ENCODE measurements around the gene FCGBP.
"Not testable (repeated sequence)": the region's sequence is repeated elsewhere in the genome, so short reads cannot be mapped to it uniquely, and the experiment has no call there.

Gene FCGBP

GRCh38 chr19:39916236-39916635 is 18.2 kb downstream of the FCGBP start:
- no peak for DNase-seq

- no peak for DNase-seq
Measured at GRCh38 chr19:39915848-39916215, 18.6 kb downstream of the FCGBP start.

GRCh38 chr19:39915101-39915847 is 19.2 kb downstream of the FCGBP start:
- DNase-seq, result no peak

GRCh38 chr19:39913682-39914333 is 20.6 kb downstream of the FCGBP start:
- no peak for DNase-seq

GRCh38 chr19:39908803-39909202 is 25.6 kb downstream of the FCGBP start:
- no peak for DNase-seq

- no peak for DNase-seq
Measured at GRCh38 chr19:39906820-39907611, 27.4 kb downstream of the FCGBP start.

- DNase-seq, result no peak
Measured at GRCh38 chr19:39906283-39906682, 28.2 kb downstream of the FCGBP start.

GRCh38 chr19:39903486-39904091 is 30.8 kb downstream of the FCGBP start:
- DNase-seq, result not testable (repeated sequence)

- DNase-seq, result not testable (repeated sequence)
Measured at GRCh38 chr19:39902326-39902725, 32.1 kb downstream of the FCGBP start.

- DNase-seq, result not testable (repeated sequence)
Measured at GRCh38 chr19:39901681-39902080, 32.8 kb downstream of the FCGBP start.

- not testable (repeated sequence) for DNase-seq
Measured at GRCh38 chr19:39898858-39899257, 35.6 kb downstream of the FCGBP start.

- peak; percentile 35 to 75 for DNase-seq
Measured at GRCh38 chr19:39897511-39898245, 36.8 kb downstream of the FCGBP start.

- DNase-seq, result not testable (repeated sequence)
Measured at GRCh38 chr19:39895096-39895495, 39.3 kb downstream of the FCGBP start.

- not testable (repeated sequence) for DNase-seq
Measured at GRCh38 chr19:39894236-39894606, 40.2 kb downstream of the FCGBP start.

GRCh38 chr19:39893366-39894235 is 40.8 kb downstream of the FCGBP start:
- not testable (repeated sequence) for DNase-seq

GRCh38 chr19:39892506-39892902 is 41.9 kb downstream of the FCGBP start:
- not testable (repeated sequence) for DNase-seq

GRCh38 chr19:39891660-39892505 is 42.6 kb downstream of the FCGBP start:
- DNase-seq, result not testable (repeated sequence)

GRCh38 chr19:39890755-39891551 is 43.5 kb downstream of the FCGBP start:
- DNase-seq, result no peak
